Adrenal gland (tissue), 12 donors: ENCODE results near the gene RAB40AL. TPM values are rescaled to one million over a fixed set of nuclear protein-coding genes. Genes with fewer than 3 reads are reported as not detected.
A peak's percentile ranks its signal among the peaks of the same experiment; 100 is the strongest.

Experiments
- DNase-seq, 7 donors: peaks; one replicate each; pipeline ENCODE4 v3.0.0-alpha.2; 2019 to 2020
- H3K27ac ChIP-seq, 5 donors: fragments of 200-600 bp; sonication (generic) in 4 of 5; 1 replicate in 3 of 5; 2 replicates in 2 of 5; pipeline versions ENCODE4 v1.5.1 to v1.8.0; 2016 to 2020; ENCODE audit warnings: mild to moderate bottlenecking in 1 of 5
- H3K27me3 ChIP-seq: fragments of 200-600 bp; 2 replicates; pipeline ENCODE4 v1.8.0; 2021
- H3K36me3 ChIP-seq, 2 donors: fragments of 200-600 bp; replicated peaks in 1 of 2; 1 replicate in 1 of 2; 2 replicates in 1 of 2; pipeline versions ENCODE4 v1.5.1 to v1.8.0; 2018 to 2022
- H3K4me1 ChIP-seq, 2 donors: fragments of 200-600 bp; replicated peaks in 1 of 2; 1 replicate in 1 of 2; 2 replicates in 1 of 2; pipeline versions ENCODE4 v1.5.1 to v1.8.0; 2018 to 2021
- H3K4me3 ChIP-seq, 4 donors: fragments of 200-600 bp; sonication (generic) in 3 of 4; one replicate each; pipeline ENCODE4 v1.5.1; 2016 to 2018
- H3K9me3 ChIP-seq, 3 donors: fragments of 200-600 bp; sonication (generic) in 1 of 3; replicated peaks in 1 of 3; 1 replicate in 2 of 3; 2 replicates in 1 of 3; pipeline versions ENCODE4 v1.5.1 to v1.8.0; 2016 to 2021
- CTCF ChIP-seq, 6 experiments: fragments of 450-650 bp in 4 of 6; fragments of 200-600 bp in 2 of 6; sonication (generic) in 1 of 6; IDR thresholded peaks; 1 replicate in 5 of 6; 2 replicates in 1 of 6; pipeline versions ENCODE4 v1.5.1 to v1.8.0; 2016 to 2021; ENCODE audit warnings: antibody characterized with exemption in 6 of 6, mild to moderate bottlenecking in 2 of 6, moderate library complexity in 1 of 6
- POLR2A ChIP-seq, 2 donors: fragments of 450-650 bp; IDR thresholded peaks; one replicate each; pipeline ENCODE4 v1.6.1; 2017; ENCODE audit warnings: antibody characterized with exemption in 2 of 2, mild to moderate bottlenecking in 2 of 2, moderate library complexity in 1 of 2
- WGBS, 4 donors: extraction: QIAGEN DNeasy Blood & Tissue Kit in 2 of 4; methylation state at CpG; one replicate each; pipeline versions ENCODE4 v1.1.5 to v1.1.7; 2013 to 2017; 5-methylcytosine and 5-hydroxymethylcytosine counted together
- intact Hi-C, 2 donors: fragments of 100-400 bp; cut with DNase I; formaldehyde crosslinking; loops; one replicate each; pipeline versions ENCODE4 v1.14.1 to v1.15.0; 2022 to 2023
- polyA plus RNA-seq, 3 donors: library from polyadenylated mRNA; stranded (reverse); fragments of 200-250 nt in 2 of 3; fragments of 350-450 nt in 1 of 3; fragmentation: Illumina TruSeq in 1 of 3; extraction: RNeasy Lipid Tissue Mini Kit (QIAGEN cat#74804) in 1 of 3; gene quantifications; one replicate each; pipeline ENCODE4 v1.2.3, GENCODE V29; 2013 to 2014
- total RNA-seq, 9 donors: library from RNA; depleted of rRNA in 4 of 9; stranded (reverse); fragments of >200 nt in 4 of 9; fragments of 120-200 nt in 1 of 9; fragmentation: NEBNext Ultra II Directional in 1 of 9; extraction: Animal tissue kit (Norgen Biotek cat#: 25700) in 1 of 9; gene quantifications; one replicate each; pipeline versions ENCODE4 v1.1.0 to v1.2.4, GENCODE V29; 2013 to 2023
- donor health status: healthy with polysubstance abuse.
- donor health status: Bipolar disorder and iron deficiency.
- donor health status: DM: yes; HTN: yes; CAD: no.
- donor health status: DM: no; HTN: no; CAD: no.
- donor health status: DM: no; HTN: no; CAD: no.
- donor health status: DM: yes; HTN: yes; CAD: no.

Gene RAB40AL
- total and polyA plus RNA-seq, 12 donors = 0.20 to 3.1 (median 0.97) TPM; not detected in 5

DNA sequence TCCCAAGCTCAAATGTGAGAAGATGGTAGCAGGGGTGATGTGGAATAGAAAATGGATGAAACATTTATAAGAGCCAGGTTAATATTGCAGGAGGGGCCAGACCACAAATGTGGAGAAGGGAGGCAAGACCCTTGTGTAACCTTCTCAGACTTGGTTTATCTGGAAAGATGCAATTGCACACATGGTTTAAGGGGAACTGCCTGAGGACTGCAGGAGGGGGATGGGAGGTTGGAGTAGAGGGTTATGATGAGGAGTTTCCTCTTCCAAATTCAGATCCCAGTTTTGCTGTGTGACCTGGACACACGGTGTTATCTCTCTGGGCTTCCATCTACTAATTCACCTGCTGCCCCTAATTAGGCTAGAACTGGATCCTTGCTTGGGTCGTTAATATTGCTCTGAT, 46.1 kb downstream of the RAB40AL start:
- no peaks in the 10 kb centered on the region for H3K36me3 ChIP-seq
- 54 to 88% (median 76%) methylated on average over 2 of the region's 2 CpGs for WGBS, 4 donors
- H3K9me3 ChIP-seq = no peaks in the 10 kb centered on the region
- intact Hi-C loops = no loop called here
- TF ChIP-seq POLR2A (IDR thresholded peaks at IDR 0.05) (no peak), CTCF (IDR thresholded peaks at IDR 0.05) (no peak)
- no peak overlapping the region for H3K27ac ChIP-seq
- H3K4me3 ChIP-seq = no peak overlapping the region
- H3K4me1 ChIP-seq = no peaks in the 10 kb centered on the region
- no peak for DNase-seq
- H3K27me3 ChIP-seq = peaks cover 9% of the 10 kb centered on the region

DNA sequence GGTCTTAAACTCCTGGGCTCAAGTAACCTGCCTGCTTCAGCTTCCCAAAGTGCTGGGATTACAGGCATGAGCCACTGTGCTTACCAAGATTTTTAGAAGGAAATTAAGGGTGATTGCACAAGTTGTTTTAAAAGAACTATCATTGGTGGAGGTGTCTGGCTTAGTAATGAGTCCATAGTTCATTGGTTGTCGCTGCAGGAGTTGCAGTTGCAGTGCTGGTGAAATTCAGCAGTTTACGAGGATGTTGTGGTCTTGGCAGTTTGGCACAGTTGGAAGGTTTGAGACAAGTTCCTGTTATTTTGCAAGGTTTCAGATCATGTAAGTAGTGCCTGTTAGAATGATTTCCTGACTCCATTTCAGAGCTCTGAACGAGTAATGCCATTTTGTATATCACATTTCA, 48.1 kb downstream of the RAB40AL start:
- no peaks in the 10 kb centered on the region for H3K9me3 ChIP-seq
- H3K4me3 ChIP-seq = no peak overlapping the region
- intact Hi-C loops = no loop called here
- no peaks in the 10 kb centered on the region for H3K4me1 ChIP-seq
- H3K27ac ChIP-seq = peak overlapping the region in 1 of 5 donors; percentile 58
- DNase-seq = peak in 3 of 7 donors; percentile 11 to 20 (median 15)
- 55 to 83% (median 76%) methylated on average over 3 of the region's 3 CpGs for WGBS, 4 donors
- H3K36me3 ChIP-seq = no peaks in the 10 kb centered on the region
- peaks cover 9% of the 10 kb centered on the region for H3K27me3 ChIP-seq
- TF ChIP-seq CTCF (IDR thresholded peaks at IDR 0.05) (no peak), POLR2A (IDR thresholded peaks at IDR 0.05) (no peak)

Other genes starting within 250 kb of the RAB40AL start
- 10 to 100 TPM in 8 of 9 donors, 1 to 10 TPM in 1; 9.2 to 58.9 (median 21.0) TPM for gene GPRASP2, start 224.8 kb upstream of the RAB40AL start, total RNA-seq
- gene GPRASP2, start 224.8 kb upstream of the RAB40AL start, polyA plus RNA-seq = 10 to 100 TPM in 2 of 3 donors, 1 to 10 TPM in 1; 6.9 to 35.8 (median 10.9) TPM
- gene GPRASP3, start 216.5 kb upstream of the RAB40AL start, total RNA-seq = 10 to 100 TPM in 1 of 9 donors, 1 to 10 TPM in 8; 3.6 to 10.8 (median 7.2) TPM
- 1 to 10 TPM in 2 of 3 donors, under 1 TPM in 1; 0.77 to 6.9 (median 1.4) TPM for gene GPRASP3, start 216.5 kb upstream of the RAB40AL start, polyA plus RNA-seq
- gene BEX1, start 126.9 kb downstream of the RAB40AL start, total RNA-seq = 100 to 1,000 TPM in 1 of 9 donors, 10 to 100 TPM in 4, 1 to 10 TPM in 4; 1.4 to 153 (median 10.7) TPM
- gene BEX1, start 126.9 kb downstream of the RAB40AL start, polyA plus RNA-seq = 100 to 1,000 TPM in 1 of 3 donors, 10 to 100 TPM in 2; 25.3 to 105 (median 57.3) TPM
- 1 to 10 TPM in 5 of 9 donors, under 1 TPM in 3, not detected in 1; 0.06 to 5.9 (median 1.3) TPM for gene NXF3, start 155.9 kb downstream of the RAB40AL start, total RNA-seq
- gene NXF3, start 155.9 kb downstream of the RAB40AL start, polyA plus RNA-seq = 1 to 10 TPM in 2 of 3 donors, under 1 TPM in 1; 0.53 to 2.7 (median 2.2) TPM